Inferior parietal cortex (tissue), 1 donor: Measurements from ENCODE around the gene CNOT3.
"Not testable (repeated sequence)": the region's sequence is repeated elsewhere in the genome, so short reads cannot be mapped to it uniquely, and the experiment has no call there.

Source experiments
- DNase-seq: peaks from one replicate; pipeline ENCODE4 v3.0.0-alpha.2; 2016; ENCODE audit errors: extremely low spot score

Gene CNOT3

DNA sequence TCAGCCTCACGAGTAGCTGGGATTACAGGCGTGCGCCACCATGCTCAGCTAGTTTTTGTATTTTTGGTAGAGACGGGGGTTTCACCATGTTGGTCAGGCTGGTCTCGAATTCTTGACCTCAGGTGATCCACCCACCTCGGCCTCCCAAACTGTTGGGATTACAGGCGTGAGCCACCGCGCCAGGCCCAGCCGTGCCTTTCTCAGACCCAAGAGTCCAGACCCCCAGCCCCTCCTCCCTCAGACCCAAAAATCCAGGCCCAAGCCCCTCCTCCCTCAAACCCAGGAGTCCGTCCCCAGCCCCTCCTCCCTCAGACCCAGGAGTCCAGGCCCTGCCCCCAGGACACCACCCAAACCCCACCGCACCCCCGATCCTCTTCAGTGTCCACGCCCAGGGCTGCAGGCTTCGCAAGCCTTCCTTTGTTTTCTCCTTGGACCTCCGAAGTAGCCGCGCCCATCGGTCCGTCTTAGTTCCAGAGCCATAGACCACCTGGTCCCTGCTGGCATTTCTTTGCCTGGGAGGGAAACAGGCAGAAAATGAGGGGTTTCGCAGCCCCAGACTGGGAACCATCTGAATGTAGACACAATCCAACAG is 31.7 kb downstream of the CNOT3 start:
- DNase-seq: no peak

DNA sequence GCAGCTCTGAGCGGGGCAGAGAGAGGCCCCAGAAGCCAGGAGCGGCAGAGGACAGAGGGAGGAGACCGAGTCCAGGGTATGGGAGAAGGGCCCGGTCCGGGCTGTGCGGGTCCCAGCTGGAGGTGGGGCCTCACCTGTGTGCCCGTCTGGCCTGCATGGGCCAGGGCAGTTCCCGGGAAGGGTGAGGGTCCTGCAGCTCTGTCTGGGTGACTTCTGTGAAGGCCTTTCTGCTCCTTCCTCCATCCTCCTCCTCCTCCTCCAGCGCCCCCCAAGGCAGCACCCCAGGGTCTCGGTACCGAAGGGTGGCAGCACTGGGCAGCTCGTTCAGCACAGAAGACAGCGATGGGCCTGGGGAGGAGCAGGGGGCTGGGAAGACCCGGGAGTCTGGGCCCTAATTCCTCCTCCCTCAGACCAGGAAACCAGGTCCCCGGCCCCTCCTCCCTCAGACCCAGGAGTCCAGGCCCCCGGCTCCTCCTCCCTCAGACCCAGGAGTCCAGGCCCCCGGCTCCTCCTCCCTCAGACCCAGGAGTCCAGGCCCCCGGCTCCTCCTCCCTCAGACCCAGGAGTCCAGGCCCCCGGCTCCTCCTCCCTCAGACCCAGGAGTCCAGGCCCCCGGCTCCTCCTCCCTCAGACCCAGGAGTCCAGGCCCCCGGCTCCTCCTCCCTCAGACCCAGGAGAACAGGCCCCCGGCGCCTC is 34.3 kb downstream of the CNOT3 start:
- DNase-seq: not testable (repeated sequence)

DNA sequence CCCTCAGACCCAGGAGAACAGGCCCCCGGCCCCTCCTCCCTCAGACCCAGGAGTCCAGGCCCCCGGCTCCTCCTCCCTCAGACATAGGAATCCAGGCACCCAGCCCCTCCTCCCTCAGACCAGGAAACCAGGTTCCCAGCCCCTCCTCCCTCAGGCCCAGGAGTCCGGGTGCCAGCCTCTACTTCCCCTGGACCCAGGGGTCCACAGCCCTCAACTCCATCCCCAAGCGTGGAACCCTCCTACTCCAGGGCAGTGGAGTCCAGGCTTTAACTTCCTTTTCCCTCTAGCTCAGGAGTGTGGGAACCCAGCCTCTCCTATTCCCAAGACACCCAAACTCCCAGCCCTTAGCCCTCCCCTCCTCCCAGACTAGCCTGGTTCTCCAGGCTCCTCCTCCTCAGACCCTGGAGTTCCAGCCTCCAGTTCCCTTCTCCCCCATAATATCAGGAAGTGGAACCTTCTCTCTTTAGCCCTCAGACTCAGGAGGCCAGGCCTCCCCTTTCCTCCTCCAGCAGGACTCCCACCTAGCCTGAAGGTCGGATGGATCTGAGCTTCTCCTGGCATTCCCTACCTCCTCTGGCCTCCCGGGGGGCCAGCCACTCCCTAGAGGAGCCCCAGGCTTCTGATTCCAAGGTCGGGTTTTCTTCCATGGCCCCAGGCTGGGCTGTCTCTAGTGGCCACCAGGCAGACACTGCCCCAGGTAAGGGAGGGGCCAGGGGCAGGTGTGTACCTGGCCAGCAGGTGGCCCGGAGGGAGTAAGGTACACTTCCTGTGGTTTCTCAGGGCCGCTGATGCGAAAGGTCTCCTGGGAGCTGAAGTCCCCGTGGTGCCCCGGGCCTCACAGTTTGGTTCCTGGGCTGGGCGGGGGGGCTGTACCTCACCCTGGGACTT is 35.2 kb downstream of the CNOT3 start, which contains the start of gene TMC4:
Gene TMC4 (minus strand): TSS at position 690 of the 888 bp plus-strand sequence. CDS start 43 bp downstream, at position 647.
- no peak for DNase-seq

DNA sequence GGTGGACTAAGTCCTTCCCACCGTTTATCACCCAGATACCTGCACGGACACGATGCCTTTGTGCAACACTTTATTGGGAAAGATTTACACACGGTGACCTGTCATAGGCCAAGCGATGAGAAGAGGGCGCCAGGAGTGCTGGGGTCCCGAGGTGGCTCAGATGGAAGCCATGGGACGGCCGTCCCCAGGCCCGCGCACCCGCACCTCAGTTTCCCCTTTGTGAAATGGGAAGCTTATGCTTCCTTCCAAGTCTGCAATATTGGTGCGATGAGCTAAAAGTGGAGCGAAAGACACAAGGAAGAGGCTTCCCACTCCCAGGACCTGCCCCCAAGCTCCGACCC is 35.8 kb downstream of the CNOT3 start:
- no peak for DNase-seq

DNA sequence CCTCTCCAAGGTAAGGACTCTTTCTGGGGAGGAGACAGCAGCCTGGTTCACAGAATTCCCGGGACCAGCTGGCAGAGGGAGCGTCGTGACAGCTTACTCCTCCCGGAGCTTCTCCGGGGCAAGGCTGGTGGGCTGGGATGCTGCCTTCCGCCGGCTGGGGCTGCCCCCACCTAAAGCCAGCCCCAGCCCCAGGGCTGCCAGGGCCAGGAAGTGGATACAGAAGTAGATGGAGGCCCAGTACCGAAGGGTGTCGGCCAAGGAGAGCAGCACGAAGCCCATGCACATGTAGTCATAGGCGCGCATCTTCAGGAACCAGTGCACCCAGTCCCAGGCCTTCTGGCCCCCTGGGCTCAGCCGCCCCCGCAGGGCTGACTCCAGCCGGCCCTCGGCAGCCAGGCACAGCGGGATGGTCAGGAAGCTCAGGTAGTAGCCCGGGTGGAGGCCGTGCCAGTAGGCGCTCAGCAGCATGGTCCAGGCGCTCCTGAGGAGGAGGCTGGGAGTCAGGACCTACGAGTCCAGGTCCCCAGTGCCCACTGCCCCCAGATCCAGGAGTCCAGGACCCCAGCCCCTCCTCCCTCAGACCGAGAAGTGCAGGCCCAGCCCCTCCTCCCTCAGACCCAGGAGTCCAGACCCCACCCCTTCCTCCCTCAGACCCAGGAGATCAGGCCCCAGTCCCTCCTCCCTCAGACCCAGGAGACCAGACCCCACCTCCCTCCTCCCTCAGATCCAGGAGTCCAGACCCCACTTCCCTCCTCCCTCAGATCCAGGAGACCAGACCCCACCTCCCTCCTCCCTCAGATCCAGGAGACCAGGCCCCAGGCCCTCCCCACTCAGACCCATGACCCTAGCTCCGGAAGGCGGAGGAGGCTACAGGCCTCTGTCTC is 36.6 kb downstream of the CNOT3 start:
- no peak for DNase-seq

DNA sequence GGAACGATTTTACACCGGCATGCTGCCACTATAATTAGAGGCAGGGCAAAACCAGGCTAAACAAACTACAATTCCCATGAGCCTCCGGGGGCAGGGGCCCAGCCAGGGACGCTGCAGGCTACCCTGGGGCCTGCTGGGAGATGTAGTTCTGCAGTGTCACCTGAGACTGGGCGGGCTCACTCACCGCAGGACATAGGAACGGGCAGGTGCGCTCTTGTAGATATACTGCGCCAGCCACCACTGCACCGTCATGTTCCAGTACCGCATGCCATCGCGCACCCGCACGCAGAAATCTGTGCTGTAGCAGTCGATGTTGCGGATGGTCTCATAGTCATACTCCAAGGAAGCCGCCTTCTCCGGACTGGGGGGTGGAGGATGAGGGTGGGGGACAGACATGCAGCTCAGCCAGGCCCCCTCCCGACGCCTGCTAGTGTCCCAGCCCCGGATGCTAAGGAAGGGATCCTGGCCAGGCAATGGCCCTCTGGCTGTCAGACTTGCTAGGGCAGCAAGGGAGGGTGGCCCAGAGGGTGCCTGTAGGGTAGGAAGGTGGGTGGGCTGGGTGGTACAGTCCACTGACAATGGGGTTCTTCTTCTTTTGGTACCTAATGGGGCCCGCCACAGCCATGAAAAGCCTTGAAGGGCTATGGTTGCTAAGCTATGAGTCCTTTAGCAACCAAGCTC is 41.2 kb downstream of the CNOT3 start:
- DNase-seq: no peak

DNA sequence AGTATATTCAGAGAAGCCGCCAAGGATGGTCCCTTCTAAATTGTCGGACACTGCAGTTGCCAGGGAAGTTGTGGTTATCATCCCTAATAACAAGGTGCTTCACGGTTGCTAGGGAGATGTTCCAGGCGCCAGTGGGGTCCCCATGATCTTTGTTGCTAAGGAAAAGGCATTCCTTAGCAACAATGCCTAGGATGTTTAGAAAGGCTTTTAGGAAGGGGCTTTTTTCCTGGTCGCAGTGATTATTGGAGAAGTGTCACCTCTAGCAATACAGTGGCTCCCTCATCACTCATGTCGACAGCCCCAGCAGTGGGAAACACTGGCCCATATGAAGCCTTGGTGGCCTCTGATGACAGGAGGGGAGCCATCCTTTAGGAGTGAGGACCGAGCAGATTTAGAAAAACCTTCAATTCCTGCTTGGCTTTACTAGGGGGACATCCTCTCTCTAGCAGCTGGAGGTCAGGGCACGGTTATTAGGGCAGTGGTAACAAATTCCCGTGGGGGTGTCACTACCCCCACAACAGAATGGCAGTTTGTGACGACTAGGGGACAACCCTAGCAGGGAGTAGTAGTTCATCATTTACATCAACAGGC is 41.8 kb downstream of the CNOT3 start:
- no peak for DNase-seq

DNA sequence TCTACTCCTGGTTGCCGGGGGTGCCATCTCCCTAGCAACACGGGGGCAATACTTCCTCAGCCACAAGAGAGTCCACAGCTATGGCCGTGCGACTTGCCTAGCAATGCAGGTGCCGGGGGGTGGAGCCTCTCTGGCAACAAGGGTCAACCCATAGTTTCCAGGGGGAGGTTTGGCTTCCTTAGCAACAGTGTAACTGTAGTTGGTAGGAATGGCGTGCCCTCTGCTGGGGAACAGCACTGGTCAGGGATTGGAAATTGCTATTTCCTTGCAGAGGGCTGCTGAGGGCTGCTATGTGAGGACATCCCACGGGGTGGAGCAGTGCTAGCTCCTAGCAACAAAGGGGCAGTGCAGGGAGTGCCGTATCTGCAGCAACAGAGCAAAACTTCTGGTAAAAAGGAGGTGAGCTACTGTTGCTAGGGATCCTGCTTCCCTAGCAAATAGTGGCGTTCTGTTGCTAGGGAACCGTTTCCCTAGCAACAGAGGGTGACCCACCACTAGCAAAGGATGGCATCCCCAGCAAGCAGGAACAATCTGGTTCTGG is 42.4 kb downstream of the CNOT3 start:
- DNase-seq: no peak

DNA sequence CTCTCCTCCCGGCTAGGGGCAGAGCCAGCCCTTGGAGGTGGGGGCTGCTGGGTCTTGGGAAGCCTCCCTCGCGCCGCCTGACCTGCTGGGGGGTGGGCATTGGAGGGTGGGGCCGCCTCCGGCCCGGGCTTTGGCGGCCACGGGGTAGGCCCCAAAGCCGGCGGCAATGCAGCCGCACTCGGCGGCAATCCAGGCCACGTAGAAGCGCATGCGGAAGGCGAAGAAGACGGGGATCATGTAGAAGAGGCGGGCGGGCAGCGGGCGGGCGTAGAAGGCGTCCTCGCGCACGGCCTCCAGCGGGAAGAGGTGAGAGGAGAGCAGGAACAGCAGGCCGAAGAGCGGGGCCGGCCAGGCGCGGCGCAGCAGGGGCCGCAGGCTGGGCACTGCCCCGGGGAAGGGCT is 43.1 kb downstream of the CNOT3 start:
- no peak for DNase-seq

DNA sequence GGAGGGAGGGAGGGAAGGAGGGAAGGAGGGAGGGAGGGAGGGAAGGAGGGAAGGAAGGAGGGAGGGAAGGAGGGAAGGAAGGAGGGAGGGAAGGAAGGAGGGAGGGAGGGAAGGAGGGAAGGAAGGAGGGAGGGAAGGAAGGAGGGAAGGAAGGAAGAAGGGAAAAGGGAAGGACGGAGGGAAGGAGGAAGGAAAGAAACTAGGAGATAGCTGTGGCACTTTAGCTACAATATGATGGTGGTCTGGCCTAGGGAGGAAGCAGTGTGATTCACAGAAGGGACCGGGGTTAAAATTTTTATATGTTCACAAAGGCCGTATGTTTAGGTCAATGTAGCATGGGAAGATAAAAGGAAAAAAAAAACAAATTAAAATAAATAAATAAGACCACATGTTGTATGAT is 44.3 kb downstream of the CNOT3 start:
- not testable (repeated sequence) for DNase-seq

DNA sequence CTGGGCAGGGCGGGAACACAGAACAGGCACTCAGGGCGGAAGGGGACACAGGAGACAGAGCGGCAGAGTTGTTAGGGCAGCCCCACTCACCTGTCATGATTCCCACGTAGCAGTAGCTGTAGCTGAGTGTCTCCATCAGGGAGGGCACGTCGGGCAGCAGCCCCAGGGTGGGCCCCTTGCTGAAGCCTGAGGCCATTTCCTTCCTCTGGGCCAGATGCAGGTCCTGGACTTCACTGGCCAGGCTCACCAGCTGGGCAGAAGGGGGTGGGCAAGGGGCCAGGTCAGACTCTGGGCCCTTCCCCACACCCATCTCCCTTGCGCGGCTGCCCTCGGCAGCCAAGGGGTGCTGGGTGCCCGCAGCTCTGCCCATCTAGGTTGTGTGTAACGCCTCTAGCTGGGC is 45.9 kb downstream of the CNOT3 start:
- no peak for DNase-seq

DNA sequence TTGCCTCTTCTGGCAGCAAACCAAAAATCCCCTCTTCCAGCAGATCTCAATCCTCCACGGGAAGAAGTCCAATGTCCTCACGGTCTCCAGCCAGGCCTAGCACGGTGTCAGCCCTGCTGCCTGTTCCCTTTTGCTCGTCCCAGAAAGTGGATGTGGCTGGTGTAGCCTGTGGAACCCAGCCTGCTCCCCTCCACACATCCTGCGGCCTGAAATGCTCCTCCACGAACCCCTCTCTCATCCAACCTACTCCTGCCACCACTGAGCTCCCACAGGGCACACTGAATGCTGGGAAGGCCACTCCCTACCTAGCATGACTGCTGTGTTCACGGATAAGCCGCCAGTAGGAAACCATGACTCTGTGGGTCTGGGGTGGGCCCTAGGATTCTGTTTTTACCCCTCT is 48.8 kb downstream of the CNOT3 start:
- no peak for DNase-seq

DNA sequence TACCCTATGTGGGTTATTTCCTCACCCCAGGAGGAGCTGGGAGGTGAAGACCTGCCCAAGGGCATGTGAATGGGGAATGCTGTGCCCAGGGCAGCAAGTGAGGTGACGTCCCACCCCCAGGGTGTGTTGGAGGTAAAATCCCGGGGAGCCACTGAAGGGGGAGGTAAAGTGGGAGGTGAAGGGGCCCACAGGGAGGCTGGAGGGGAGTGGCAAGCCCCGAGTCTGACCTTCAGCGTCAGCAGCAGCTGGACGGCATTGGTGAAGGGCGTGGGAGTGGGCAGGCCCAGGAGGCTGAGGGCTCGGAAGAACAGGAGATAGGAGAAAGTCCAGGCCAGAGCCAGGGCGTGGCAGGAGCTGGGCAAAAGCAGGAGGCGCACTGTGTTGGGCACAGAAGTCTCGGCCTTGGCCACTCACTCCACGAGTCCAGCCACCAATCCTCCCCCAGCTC is 49.4 kb downstream of the CNOT3 start:
- no peak for DNase-seq

DNA sequence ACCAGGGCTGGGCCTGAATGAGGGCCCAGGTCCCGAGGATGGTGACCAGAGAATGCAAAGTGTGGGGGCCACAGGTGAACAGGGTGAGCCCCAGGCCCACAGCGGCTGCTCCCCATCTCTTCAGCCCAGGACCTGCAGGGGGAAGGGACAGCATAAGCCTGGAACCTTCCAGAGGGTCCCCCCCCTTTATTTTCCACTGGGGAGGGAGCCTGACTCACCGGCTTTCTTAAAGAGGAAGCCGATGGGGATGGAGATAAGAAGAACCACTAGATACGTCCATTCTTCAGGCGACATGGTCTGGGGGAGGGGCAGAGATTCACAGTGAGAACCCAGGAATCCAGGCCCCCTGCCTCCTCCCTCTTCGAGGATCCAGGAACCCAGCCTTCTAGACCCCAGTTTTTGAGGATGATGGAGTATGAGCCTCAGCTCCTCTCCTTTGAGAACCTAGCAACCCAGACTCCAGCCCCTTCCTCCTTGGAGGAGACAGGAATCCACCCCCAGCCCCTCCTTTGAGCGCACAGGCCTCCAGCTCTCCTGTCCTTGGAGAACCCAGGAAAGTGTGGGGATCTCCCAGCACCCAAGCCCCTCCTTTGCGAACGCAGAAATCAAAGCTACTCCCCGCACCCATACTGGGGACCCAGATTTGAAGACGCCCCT is 50.8 kb downstream of the CNOT3 start:
- peak; percentile 39 for DNase-seq

DNA sequence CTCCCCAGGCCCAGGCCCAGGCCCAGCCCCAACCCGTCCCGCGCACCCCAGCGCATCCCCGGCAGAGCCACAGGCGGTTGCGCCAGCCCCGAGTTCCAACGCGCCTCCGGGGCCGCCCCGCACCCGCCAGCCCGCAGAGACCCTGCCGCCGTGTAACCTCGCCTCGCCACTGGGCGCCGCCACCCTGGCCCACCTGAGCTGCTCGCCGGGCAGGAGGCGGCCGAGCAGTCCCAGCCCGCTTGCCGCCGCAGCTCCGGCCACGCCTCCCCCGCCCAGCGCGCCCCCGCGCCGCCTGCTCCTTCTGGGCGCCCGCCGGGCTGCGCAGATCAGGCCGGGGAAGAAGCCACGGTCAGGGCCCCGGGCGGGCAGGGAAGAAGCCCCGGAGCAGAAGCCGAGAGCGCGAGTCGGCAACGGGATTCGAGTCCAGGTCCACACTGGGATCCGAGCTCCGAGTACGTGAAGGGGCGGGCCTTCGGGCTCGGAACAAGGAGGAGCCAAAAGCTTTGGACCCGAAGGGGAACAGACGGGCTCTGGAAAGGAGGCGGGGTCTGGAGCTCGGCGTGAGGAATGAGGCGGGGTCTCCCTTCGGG is 51.7 kb downstream of the CNOT3 start, which contains the start of gene MBOAT7:
Gene MBOAT7 (minus strand): TSS at position 436 of the 590 bp plus-strand sequence. CDS start 1,072 bp downstream, outside the sequence.
- DNase-seq: no peak

DNA sequence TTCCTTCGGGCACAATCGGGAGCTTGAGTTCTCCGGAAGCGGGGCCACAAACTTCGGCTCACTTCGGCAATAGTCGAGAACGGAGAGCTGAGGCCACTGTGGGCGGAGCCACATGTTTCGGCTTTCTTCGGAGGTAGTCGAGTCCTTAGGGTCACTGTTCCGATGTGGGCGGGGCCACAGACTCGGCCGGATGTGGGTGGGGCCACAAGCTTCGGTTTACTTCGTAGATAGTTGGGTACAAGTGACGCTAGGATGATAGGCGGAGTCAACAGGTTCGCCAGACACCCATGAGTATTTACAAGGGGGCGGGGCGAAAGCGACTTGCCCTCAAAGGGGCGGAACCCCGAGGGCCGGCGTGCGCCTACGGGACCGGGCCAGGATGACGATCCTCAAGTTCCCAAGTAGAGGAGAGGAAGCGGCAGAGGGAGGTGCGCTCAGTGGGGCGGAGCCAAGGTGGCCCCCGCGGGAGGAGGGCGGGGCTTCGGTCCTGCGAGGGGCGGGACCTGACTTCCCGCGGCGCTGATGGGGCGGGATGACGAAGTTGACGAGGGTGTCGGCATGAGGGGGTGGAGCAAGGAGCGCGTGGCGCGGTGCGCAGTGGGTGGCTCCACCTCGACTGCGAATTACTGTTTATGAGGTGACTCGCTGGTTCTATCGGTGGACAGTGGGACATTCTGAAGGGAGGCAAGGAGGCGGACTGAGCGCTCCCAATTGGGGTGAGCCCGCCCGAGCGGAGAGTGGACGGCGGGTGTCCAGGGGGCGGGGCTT is 52.4 kb downstream of the CNOT3 start:
- peak; percentile 100 for DNase-seq

DNA sequence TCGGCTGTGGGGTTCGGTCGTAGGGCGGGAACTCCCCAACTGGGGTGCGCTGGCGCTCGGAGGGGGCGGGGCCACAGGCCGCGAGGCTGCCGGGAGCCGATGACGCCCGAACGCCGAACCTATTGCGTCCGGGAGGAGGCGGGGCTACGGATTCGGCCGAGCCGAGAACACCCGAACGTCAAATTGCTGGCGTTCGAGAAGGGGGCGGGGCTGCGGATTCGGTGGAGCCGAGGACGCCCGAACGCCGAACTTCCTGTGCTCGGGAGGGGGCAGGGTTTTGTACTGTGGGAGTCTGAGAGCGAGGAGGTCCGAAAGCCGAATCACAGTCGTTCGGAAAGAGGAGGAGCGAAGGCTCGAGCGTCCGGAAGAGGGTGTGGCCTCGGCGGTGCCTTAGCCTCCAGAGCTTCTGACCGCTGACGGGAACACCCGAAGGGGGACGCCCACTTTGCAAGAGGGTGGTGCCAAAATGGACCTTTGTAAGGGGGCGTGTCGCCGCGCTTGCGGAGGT is 53.0 kb downstream of the CNOT3 start:
- peak; percentile 98 for DNase-seq
